ENCODE data around the gene SRCIN1.

Gene SRCIN1

DNA sequence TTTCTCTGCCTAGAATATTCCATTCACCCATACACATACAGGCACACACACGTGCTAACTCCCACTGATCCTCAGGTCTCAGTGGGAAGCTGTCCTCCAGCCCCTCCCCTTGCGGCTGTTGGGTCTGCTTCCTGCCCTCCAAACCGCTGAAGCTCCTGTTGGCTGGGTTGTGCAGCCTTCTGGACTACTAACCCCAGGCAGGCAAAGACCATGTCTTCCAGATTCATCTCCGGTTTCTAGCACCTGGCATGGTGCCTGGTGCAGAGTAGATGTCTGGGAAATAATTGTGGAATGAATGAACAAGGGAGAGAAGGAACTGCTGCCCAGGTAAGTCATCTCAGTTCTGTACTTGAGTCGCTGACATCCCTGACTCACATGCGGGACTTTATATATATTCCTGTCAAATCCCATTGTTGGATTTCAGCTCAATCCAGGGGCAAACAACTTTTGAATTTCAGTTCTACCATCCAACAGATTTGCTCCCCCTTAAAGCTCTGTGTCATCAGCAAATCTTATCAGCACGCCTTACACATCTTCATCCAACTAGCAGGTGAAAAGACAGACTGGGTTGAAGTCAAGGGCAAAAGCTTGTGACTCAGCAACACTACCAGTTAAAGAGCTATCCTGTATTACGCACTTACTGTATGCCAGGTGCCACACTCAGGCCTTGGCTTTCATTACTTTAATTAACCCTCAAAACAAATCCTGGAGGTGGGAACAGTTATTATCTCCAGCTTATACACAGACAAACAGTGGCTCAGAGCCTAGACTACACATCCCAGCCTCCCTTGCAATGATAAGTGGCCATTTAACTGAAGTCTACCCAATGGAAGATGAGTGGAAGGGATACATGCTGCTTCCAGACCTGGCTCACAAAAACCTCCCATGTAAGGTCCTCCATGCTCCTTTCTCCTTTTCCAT is 51.1 kb downstream of the SRCIN1 start:
- no peak for DNase-seq (ENCODE audit: low spot score in 2 of 2)
- peaks cover 16% of the 10 kb centered on the region for H3K4me1 ChIP-seq
- no peaks in the 10 kb centered on the region for H3K9me3 ChIP-seq
- H3K4me3 ChIP-seq: no peak overlapping the region
- no peaks in the 10 kb centered on the region for H3K36me3 ChIP-seq (replicated peaks)
- in situ Hi-C loops (cut with MboI; ENCODE audit: low sequenced_read_pairs): loop anchor here (5.0 to 10.0 kb wide), 2 partner anchors 60 to 113 kb away; no protein-coding TSS in a partner anchor
- H3K27me3 ChIP-seq (ENCODE audit: low read depth): no peaks in the 10 kb centered on the region

DNA sequence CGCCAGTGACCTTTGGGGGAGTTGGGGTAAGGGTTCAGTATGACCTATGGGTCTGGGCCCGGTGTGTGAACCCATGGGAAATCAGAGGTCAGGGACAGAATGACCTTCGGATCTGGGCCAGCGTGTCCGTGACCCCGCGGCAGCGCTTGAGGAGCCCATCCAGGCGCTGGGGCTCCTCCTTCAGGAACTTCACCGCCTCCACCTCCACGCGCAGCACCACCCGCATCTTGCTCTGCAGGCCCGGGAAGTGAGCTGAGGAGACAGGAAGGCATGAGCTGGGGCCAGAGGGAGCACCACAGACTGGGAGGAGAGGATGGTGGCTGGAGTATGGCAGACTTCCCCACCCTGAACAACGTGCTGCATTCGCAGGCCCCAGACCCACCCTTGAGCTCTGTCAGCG is 53.4 kb downstream of the SRCIN1 start:
- H3K9me3 ChIP-seq: no peaks in the 10 kb centered on the region
- in situ Hi-C loops (cut with MboI; ENCODE audit: low sequenced_read_pairs): loop anchor here (5.0 to 10.0 kb wide), 2 partner anchors 62 to 115 kb away; no protein-coding TSS in a partner anchor
- no peak for DNase-seq (ENCODE audit: low spot score in 2 of 2)
- no peaks in the 10 kb centered on the region for H3K4me1 ChIP-seq
- no peak overlapping the region for H3K4me3 ChIP-seq
- H3K36me3 ChIP-seq (replicated peaks): no peaks in the 10 kb centered on the region
- no peaks in the 10 kb centered on the region for H3K27me3 ChIP-seq (ENCODE audit: low read depth)

DNA sequence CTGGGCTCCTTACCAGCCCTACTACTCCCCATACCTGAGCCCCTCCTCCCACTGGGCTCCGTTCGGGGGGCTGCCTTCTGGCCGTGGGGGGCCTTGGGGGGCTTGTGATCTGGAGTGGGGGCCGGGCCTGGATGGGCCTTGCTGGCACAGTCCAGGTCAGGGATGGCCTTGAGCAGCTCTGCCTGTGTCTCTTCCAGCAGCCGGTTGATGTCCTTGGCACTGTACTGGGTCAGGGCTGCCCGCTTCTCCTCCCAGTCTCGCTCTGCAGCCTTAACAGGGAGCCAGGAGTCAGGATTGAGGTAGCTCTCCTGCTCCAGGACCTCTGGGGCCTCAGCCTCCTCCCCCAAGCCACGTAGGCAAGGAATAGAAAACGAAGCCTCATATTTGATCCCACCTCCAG is 54.6 kb downstream of the SRCIN1 start:
- in situ Hi-C loops (cut with MboI; ENCODE audit: low sequenced_read_pairs): loop anchor here (5.0 to 10.0 kb wide), 2 partner anchors 64 to 116 kb away; no protein-coding TSS in a partner anchor
- H3K4me3 ChIP-seq: no peak overlapping the region

DNA sequence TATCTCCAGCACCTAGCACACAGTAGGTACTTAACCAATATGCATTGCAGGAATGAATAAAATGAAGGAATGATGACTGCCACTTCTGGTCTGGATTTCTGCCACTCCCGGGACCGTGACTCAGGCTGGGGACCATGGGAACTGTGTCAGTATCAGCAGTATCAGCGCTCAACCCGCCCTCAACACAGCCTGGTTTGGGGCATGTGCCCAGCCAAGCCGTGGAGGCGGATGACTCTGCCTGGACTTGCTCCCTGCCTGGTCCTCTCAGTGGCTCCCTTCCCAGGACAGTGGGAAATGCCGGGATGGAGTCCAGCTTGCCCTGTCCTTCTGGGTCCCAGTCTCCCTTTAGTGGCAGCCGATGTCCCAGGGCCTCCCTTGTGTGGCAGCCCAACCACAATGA is 55.1 kb downstream of the SRCIN1 start:
- no peaks in the 10 kb centered on the region for H3K36me3 ChIP-seq (replicated peaks)
- H3K27me3 ChIP-seq (ENCODE audit: low read depth): no peaks in the 10 kb centered on the region
- H3K4me3 ChIP-seq: no peak overlapping the region
- no peaks in the 10 kb centered on the region for H3K4me1 ChIP-seq
- no peaks in the 10 kb centered on the region for H3K9me3 ChIP-seq
- DNase-seq (ENCODE audit: low spot score in 2 of 2): no peak
- in situ Hi-C loops (cut with MboI; ENCODE audit: low sequenced_read_pairs): loop anchor here (5.0 to 10.0 kb wide), 2 partner anchors 64 to 117 kb away; no protein-coding TSS in a partner anchor

More for the DNA sequence above, 54.6 kb downstream of the SRCIN1 start:
- no peaks in the 10 kb centered on the region for H3K9me3 ChIP-seq
- H3K36me3 ChIP-seq (replicated peaks): no peaks in the 10 kb centered on the region
- no peak for DNase-seq (ENCODE audit: low spot score in 2 of 2)
- no peaks in the 10 kb centered on the region for H3K27me3 ChIP-seq (ENCODE audit: low read depth)
- H3K4me1 ChIP-seq: no peaks in the 10 kb centered on the region

DNA sequence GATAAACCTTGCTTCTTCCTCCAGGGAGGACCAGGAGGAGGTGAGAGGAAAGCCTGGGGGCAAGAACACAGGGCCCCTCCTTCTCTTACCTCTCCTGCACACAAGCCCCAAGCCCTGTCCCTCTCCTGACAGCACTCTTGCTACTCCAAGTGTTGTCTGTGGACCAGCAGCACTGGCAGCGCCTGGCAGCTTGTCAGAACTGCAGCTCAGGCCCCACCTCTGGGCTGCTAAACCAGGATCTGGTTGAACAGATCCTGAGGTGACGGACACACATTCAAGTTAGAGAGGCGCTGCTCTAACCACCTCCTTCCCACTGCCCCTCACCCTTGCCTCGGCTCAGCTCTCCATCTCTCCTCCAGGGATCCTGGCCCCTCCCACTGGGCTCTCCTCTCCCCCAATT is 56.5 kb downstream of the SRCIN1 start:
- Histone ChIP-seq H3K4me1 (no peaks in the 10 kb centered on the region), H3K36me3 (replicated peaks) (no peaks in the 10 kb centered on the region), H3K9me3 (no peaks in the 10 kb centered on the region), H3K4me3 (no peak overlapping the region), H3K27me3 (ENCODE audit: low read depth) (no peaks in the 10 kb centered on the region)
- in situ Hi-C loops (cut with MboI; ENCODE audit: low sequenced_read_pairs): no loop called here
- DNase-seq (ENCODE audit: low spot score in 2 of 2): no peak

DNA sequence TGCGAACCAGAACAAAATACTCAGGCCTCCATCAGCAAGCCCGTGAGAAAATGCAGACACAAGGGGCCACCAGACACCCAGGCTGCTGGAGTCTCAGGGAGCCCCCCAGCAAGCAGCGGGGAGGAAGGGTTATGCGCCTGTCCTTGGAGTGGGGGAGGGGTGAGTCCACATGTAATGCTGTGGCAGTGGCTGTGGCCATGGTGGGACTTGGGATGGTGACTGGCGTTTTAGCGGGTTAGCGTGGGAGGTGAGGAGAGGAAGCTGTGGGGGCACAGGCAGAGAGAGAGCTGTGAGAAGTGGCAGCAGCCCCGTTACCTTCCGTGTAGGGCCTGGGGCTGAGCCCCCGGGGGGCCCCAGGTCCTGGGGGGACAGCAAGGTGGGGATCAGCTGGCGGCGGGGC is 58.3 kb downstream of the SRCIN1 start:
- no peaks in the 10 kb centered on the region for H3K9me3 ChIP-seq
- in situ Hi-C loops (cut with MboI; ENCODE audit: low sequenced_read_pairs): no loop called here
- no peaks in the 10 kb centered on the region for H3K4me1 ChIP-seq
- H3K36me3 ChIP-seq (replicated peaks): no peaks in the 10 kb centered on the region
- no peaks in the 10 kb centered on the region for H3K27me3 ChIP-seq (ENCODE audit: low read depth)
- H3K4me3 ChIP-seq: no peak overlapping the region
- DNase-seq (ENCODE audit: low spot score in 2 of 2): no peak

DNA sequence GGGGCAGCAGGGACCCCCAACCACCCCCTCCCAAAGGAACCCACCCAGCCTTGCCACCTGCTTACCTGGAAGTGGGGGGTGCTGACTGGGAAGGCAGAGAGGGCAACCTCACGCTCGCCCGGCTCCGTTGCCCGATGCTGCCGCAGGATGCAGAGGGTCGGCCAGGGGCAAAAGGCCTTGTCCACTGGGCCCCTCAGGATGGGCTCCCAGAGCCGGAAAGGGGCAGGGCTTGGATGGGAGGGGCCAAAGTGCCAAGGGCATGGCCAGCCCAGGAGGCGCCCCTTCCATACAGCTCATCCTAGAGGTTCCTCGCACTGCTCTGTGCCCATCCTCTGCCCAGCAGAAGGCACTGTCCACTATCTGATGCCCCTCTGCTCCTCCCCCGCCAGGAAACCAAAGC is 59.4 kb downstream of the SRCIN1 start:
- H3K4me1 ChIP-seq: no peaks in the 10 kb centered on the region
- DNase-seq (ENCODE audit: low spot score in 2 of 2): no peak
- H3K36me3 ChIP-seq (replicated peaks): no peaks in the 10 kb centered on the region
- no peaks in the 10 kb centered on the region for H3K27me3 ChIP-seq (ENCODE audit: low read depth)
- no peaks in the 10 kb centered on the region for H3K9me3 ChIP-seq
- H3K4me3 ChIP-seq: no peak overlapping the region
- in situ Hi-C loops (cut with MboI; ENCODE audit: low sequenced_read_pairs): no loop called here

DNA sequence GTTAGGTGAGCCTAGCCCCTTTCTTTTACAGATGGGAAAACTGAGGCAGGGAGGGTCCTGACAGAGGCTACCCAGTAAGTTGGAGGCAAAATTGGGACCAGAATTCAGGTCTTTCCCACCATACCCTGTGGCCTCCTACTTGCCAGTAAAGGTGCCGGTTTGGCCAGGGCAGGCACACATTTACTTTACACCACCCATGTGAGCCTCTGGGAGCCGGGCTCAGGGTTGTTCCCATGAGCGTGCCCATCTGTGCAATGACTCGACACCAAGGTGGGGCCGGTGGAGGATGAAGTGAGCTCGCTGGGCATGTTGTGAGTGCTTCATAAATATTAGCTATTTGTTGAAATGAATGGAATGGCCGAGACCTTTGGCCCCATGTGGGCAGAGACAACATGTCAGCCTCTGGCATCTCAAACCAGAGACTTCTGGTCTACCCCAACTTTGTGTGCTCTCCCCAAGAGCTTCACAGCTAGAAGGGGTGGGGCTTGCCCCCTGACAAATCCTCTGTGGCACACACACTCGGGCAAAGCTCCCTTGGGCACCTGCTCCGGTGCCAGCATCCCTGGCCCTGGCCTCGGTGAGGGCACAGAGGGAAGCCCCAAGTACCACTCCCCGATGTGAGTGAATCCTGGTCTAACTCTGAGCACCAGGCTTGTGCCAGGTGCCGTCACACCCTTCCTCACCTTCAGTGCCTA is 60.1 kb downstream of the SRCIN1 start:
- in situ Hi-C loops (cut with MboI; ENCODE audit: low sequenced_read_pairs): no loop called here
- no peaks in the 10 kb centered on the region for H3K4me1 ChIP-seq
- H3K36me3 ChIP-seq (replicated peaks): no peaks in the 10 kb centered on the region
- no peak overlapping the region for H3K4me3 ChIP-seq
- H3K9me3 ChIP-seq: no peaks in the 10 kb centered on the region
- no peaks in the 10 kb centered on the region for H3K27me3 ChIP-seq (ENCODE audit: low read depth)
- no peak for DNase-seq (ENCODE audit: low spot score in 2 of 2)

DNA sequence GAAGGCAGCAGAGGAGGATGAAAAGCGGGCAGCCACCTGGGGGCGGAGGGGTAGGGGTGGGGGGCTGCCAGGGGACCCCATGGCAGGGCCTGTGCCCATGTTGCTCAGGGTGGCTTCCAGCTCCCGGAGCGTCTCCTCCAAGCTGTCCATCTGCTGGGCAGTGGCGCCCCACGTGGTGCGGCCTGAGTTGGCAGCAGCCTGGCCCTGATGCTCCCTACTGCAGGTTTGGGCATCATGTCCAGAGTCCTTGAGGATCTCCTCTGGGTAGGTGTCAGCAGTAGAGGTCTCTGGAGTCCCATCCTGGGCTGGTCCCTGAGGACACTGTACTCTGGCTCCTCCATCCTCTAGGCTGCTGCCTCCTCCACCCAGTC is 60.9 kb downstream of the SRCIN1 start:
- Histone ChIP-seq H3K36me3 (replicated peaks) (no peaks in the 10 kb centered on the region), H3K27me3 (ENCODE audit: low read depth) (no peaks in the 10 kb centered on the region), H3K4me1 (no peaks in the 10 kb centered on the region), H3K4me3 (no peak overlapping the region), H3K9me3 (no peaks in the 10 kb centered on the region)
- no peak for DNase-seq (ENCODE audit: low spot score in 2 of 2)
- in situ Hi-C loops (cut with MboI; ENCODE audit: low sequenced_read_pairs): no loop called here

DNA sequence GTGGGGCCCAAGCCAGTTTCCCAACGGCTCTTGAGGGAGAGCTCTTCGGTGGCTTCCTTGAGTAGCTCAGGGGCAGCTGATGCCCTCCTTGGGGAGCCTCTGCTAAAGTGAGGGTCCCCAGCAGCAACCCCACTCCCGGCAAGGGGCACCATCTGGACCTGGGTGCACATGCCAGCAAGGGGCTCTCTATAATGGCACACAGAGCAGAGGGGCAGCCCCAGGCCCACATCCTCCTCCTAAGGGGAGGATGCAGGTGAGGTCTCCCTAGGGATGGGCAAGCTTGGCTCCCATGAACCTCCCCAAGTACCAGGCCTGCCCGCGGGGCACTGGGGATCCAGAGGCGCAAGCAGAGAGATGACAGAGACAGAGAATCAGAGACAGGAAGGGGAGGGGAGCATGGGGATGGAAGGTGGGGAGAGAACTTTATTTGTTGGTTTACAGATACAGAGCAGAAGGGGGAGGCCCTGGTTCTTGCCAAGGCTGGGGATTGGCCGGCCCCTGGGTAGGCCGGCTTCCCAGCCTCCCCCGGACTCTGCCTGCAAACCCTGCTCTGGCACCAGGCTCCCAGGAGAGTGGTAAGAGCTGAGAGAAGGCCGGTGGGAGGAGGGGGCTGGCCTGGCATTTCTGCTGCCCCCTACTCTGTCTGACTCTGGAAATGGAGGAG is 61.4 kb downstream of the SRCIN1 start:
- DNase-seq (ENCODE audit: low spot score in 2 of 2): no peak
- in situ Hi-C loops (cut with MboI; ENCODE audit: low sequenced_read_pairs): no loop called here
- Histone ChIP-seq H3K27me3 (ENCODE audit: low read depth) (no peaks in the 10 kb centered on the region), H3K4me3 (no peak overlapping the region), H3K9me3 (no peaks in the 10 kb centered on the region), H3K36me3 (replicated peaks) (no peaks in the 10 kb centered on the region), H3K4me1 (no peaks in the 10 kb centered on the region)

DNA sequence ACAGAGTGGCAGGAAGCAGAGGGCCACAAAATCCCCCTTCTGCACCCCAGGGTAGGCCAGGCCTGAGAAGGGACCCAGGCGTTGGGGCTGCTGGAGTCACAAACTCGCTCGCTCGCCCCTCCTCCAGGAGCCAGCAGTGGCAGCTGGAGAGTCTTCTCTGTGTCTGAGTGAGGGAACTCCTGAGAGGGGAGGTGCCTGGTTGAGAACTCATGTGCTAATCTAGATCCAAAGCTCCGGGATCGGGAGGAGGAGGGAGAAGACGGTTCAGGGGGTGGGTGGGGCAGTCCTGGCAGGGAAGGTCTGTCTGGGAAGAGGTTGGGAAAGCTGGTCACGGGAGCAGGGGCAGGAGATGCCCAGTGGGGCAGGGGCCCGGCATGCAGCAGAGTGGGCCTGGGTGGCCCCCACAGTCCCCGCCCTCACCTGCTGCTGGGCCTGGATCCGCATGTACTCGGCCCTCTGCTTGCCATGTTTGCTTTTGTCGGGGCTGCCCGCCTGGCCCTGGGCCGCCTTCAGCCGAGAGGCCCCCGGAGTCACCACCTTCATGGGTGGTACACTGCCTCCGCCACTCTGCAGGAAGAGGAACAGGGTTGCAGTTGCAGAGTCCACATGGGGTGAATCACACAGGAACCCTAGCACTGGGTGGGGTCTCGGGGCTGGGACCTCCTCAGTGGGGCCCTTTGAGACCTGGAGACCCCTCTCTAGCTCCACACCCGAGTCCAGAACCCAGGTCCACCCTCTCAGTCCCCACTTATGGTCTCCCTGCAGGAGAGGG is 62.2 kb downstream of the SRCIN1 start:
- no peaks in the 10 kb centered on the region for H3K27me3 ChIP-seq (ENCODE audit: low read depth)
- H3K4me1 ChIP-seq: no peaks in the 10 kb centered on the region
- in situ Hi-C loops (cut with MboI; ENCODE audit: low sequenced_read_pairs): no loop called here
- no peaks in the 10 kb centered on the region for H3K36me3 ChIP-seq (replicated peaks)
- no peak overlapping the region for H3K4me3 ChIP-seq
- no peak for DNase-seq (ENCODE audit: low spot score in 2 of 2)
- H3K9me3 ChIP-seq: no peaks in the 10 kb centered on the region

DNA sequence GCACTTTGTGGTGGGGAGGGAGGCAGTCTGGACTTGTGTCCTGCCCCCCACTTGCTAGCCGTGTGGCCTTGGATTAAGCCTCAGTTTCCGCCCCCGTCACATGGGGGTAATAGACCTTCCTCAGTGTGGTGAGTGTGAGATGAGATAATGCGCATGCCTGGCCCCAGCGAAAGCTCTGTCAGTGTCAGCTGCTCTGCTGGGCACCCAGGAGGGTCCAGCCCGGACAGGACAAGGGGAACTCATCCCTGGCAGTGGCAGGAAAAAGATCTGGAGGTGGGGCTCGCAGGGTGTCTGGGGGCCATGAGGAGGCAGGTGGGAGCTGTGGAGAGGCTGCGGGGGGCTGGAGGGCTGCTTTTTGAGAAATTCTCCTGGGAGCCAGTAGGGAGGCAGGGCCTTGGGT is 63.5 kb downstream of the SRCIN1 start:
- H3K36me3 ChIP-seq (replicated peaks): no peaks in the 10 kb centered on the region
- H3K4me1 ChIP-seq: no peaks in the 10 kb centered on the region
- H3K9me3 ChIP-seq: no peaks in the 10 kb centered on the region
- in situ Hi-C loops (cut with MboI; ENCODE audit: low sequenced_read_pairs): no loop called here
- no peaks in the 10 kb centered on the region for H3K27me3 ChIP-seq (ENCODE audit: low read depth)
- DNase-seq (ENCODE audit: low spot score in 2 of 2): no peak
- H3K4me3 ChIP-seq: no peak overlapping the region

DNA sequence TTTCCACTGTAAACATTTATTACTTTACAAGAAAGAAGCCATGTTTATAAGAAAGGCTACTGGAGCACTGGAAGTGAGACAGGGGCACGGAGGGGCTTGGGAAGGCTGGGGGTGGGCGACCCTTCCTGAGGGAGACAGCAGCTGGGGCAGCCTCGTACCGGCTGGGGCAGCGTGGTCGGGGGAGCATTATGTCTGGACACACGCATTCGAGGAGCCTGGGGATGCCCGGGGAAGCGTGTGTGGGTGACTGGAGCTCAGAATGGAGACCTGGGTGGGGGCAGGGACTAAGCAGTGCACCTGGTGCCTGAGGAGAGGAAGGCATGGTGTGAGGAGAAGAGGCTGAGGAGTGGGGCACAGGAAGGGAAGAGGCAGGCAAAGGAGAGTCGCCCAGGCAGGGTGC is 64.5 kb downstream of the SRCIN1 start:
- no peak for DNase-seq (ENCODE audit: low spot score in 2 of 2)
- H3K27me3 ChIP-seq (ENCODE audit: low read depth): 0 out of 2 replicates have a peak, but pooled peaks cover 2% of the 10 kb centered on the region
- H3K4me3 ChIP-seq: no peak overlapping the region
- in situ Hi-C loops (cut with MboI; ENCODE audit: low sequenced_read_pairs): no loop called here
- H3K9me3 ChIP-seq: no peaks in the 10 kb centered on the region
- H3K36me3 ChIP-seq (replicated peaks): no peaks in the 10 kb centered on the region
- no peaks in the 10 kb centered on the region for H3K4me1 ChIP-seq

Measured in HAP-1 (cell line).